GM19438 (cell line): ENCODE results near the gene CSF3.
"Not testable (repeated sequence)": the region's sequence is repeated elsewhere in the genome, so short reads cannot be mapped to it uniquely, and the experiment has no call there.

ENCODE experiments used
- ATAC-seq: cut with Tn5 transposase; IDR thresholded peaks from one replicate; pipeline ENCODE4 v1.9.1; 2021; ENCODE audit warnings: low read depth; ENCODE audit not compliant: unreplicated experiment

The CSF3 gene

GRCh38 chr17:39996800-39997199, 18.4 kb upstream of the CSF3 start:
- no peak for ATAC-seq

GRCh38 chr17:39997543-39997942, 17.7 kb upstream of the CSF3 start:
- no peak for ATAC-seq

GRCh38 chr17:39999067-39999466, 16.2 kb upstream of the CSF3 start:
- ATAC-seq, result no peak

- ATAC-seq, result no peak
Measured at GRCh38 chr17:40000161-40000560, 15.1 kb upstream of the CSF3 start.

GRCh38 chr17:40001335-40001734, 13.9 kb upstream of the CSF3 start:
- ATAC-seq, result not testable (repeated sequence)

- no peak for ATAC-seq
Measured at GRCh38 chr17:40004072-40004471, 11.2 kb upstream of the CSF3 start.

- ATAC-seq, result no peak
Measured at GRCh38 chr17:40004712-40005111, 10.5 kb upstream of the CSF3 start.

GRCh38 chr17:40005520-40005919, 9.7 kb upstream of the CSF3 start:
- no peak for ATAC-seq

GRCh38 chr17:40010946-40011500, 4.2 kb upstream of the CSF3 start:
- ATAC-seq, result not testable (repeated sequence)

GRCh38 chr17:40012017-40012647, 3.1 kb upstream of the CSF3 start:
- ATAC-seq, result not testable (repeated sequence)

GRCh38 chr17:40014375-40014980, 762 bp upstream of the CSF3 start:
- no peak for ATAC-seq

GRCh38 chr17:40015998-40016985, 1.1 kb downstream of the CSF3 start:
- ATAC-seq, result no peak

GRCh38 chr17:40017422-40018080, 2.3 kb downstream of the CSF3 start:
- ATAC-seq, result no peak

GRCh38 chr17:40018211-40019121, 3.2 kb downstream of the CSF3 start:
- no peak for ATAC-seq

- ATAC-seq, result no peak
Measured at GRCh38 chr17:40019140-40019991, 4.1 kb downstream of the CSF3 start.

GRCh38 chr17:40020146-40020545, 4.9 kb downstream of the CSF3 start:
- ATAC-seq, result no peak

GRCh38 chr17:40021451-40021971, 6.3 kb downstream of the CSF3 start:
- ATAC-seq, result no peak

- ATAC-seq, result no peak
Measured at GRCh38 chr17:40022497-40022896, 7.3 kb downstream of the CSF3 start.
